H9 (cell line): ENCODE data around the gene ZSWIM8. TPM values are rescaled to one million over a fixed set of nuclear protein-coding genes. Genes with fewer than 3 reads are reported as not detected.

Experiments used
- DNase-seq: peaks from one replicate; pipeline ENCODE4 v3.0.0-alpha.2; 2017
- H2AFZ ChIP-seq: one replicate; pipeline ENCODE4 v1.6.1; 2013; ENCODE audit warnings: mild to moderate bottlenecking, low read length, control low read depth, moderate library complexity
- H2AK5ac ChIP-seq: 2 replicates; pipeline ENCODE4 v1.6.1; 2013; ENCODE audit warnings: low read length, control low read depth, mixed read lengths; ENCODE audit not compliant: insufficient read length
- H2BK120ac ChIP-seq: one replicate; pipeline ENCODE4 v1.6.1; 2013; ENCODE audit warnings: low read depth, mild to moderate bottlenecking, low read length, control low read depth, inconsistent platforms; ENCODE audit not compliant: poor library complexity, severe bottlenecking
- H2BK12ac ChIP-seq: 2 replicates; pipeline ENCODE4 v1.6.1; 2013; ENCODE audit warnings: low read length, control low read depth, mixed read lengths, low read depth; ENCODE audit not compliant: insufficient read length
- H2BK15ac ChIP-seq: 2 replicates; pipeline ENCODE4 v1.6.1; 2013; ENCODE audit warnings: low read depth, low read length, control low read depth
- H2BK20ac ChIP-seq: one replicate; pipeline ENCODE4 v1.6.1; 2013; ENCODE audit warnings: low read depth, mild to moderate bottlenecking, low read length, control low read depth, inconsistent platforms; ENCODE audit not compliant: poor library complexity, severe bottlenecking
- H2BK5ac ChIP-seq: 2 replicates; pipeline ENCODE4 v1.6.1; 2013; ENCODE audit warnings: low read length, control low read depth, mixed read lengths; ENCODE audit not compliant: insufficient read length
- H3K14ac ChIP-seq: 2 replicates; pipeline ENCODE4 v1.6.1; 2013; ENCODE audit warnings: low read length, control low read depth; ENCODE audit not compliant: insufficient read depth
- H3K18ac ChIP-seq: 2 replicates; pipeline ENCODE4 v1.6.1; 2013; ENCODE audit warnings: low read depth, mild to moderate bottlenecking, mixed read lengths, low read length, control low read depth; ENCODE audit not compliant: insufficient read length
- H3K23ac ChIP-seq: 2 replicates; pipeline ENCODE4 v1.6.1; 2013; ENCODE audit warnings: low read length, control low read depth, mixed read lengths, low read depth; ENCODE audit not compliant: insufficient read length
- H3K23me2 ChIP-seq: 2 replicates; pipeline ENCODE4 v1.6.1; 2013; ENCODE audit warnings: low read depth, mild to moderate bottlenecking, mixed read lengths, low read length, control low read depth; ENCODE audit not compliant: insufficient read length, poor library complexity, severe bottlenecking
- H3K27ac ChIP-seq: 2 replicates; pipeline ENCODE4 v1.5.1; 2013; ENCODE audit warnings: low read length, control low read depth, mixed read lengths, low read depth; ENCODE audit not compliant: insufficient read length
- H3K27me3 ChIP-seq: 2 replicates; pipeline ENCODE4 v1.6.1; 2013; ENCODE audit warnings: low read length, control low read depth, inconsistent platforms; ENCODE audit not compliant: insufficient read depth
- H3K4ac ChIP-seq: 2 replicates; pipeline ENCODE4 v1.6.1; 2013; ENCODE audit warnings: low read depth, mild to moderate bottlenecking, control low read depth, inconsistent platforms, low read length, moderate library complexity
- H3K4me1 ChIP-seq: 2 replicates; pipeline ENCODE4 v1.6.1; 2013; ENCODE audit warnings: low read length, control low read depth, inconsistent platforms; ENCODE audit not compliant: insufficient read depth
- H3K4me2 ChIP-seq: 2 replicates; pipeline ENCODE4 v1.6.1; 2013; ENCODE audit warnings: low read length, control low read depth, mixed read lengths; ENCODE audit not compliant: insufficient read length, insufficient read depth
- H3K56ac ChIP-seq: 2 replicates; pipeline ENCODE4 v1.6.1; 2013; ENCODE audit warnings: low read depth, mild to moderate bottlenecking, mixed read lengths, low read length, control low read depth; ENCODE audit not compliant: insufficient read length
- H3K79me1 ChIP-seq: 2 replicates; pipeline ENCODE4 v1.6.1; 2013; ENCODE audit warnings: low read depth, mild to moderate bottlenecking, moderate library complexity, low read length, control low read depth, inconsistent platforms; ENCODE audit not compliant: insufficient read depth, poor library complexity, severe bottlenecking
- H3K79me2 ChIP-seq: 2 replicates; pipeline ENCODE4 v1.6.1; 2013; ENCODE audit warnings: low read length, control low read depth, inconsistent platforms; ENCODE audit not compliant: insufficient read depth
- H3K9ac ChIP-seq: 2 replicates; pipeline ENCODE4 v1.6.1; 2013; ENCODE audit warnings: low read length, control low read depth, mixed read lengths; ENCODE audit not compliant: insufficient read length; ENCODE audit errors: extremely low read depth
- H3K9me3 ChIP-seq: one replicate; pipeline ENCODE4 v1.6.1; 2013; ENCODE audit warnings: low read depth, low read length, inconsistent platforms; ENCODE audit not compliant: control insufficient read depth
- H3T11ph ChIP-seq: one replicate; pipeline ENCODE4 v1.6.1; 2013; ENCODE audit warnings: mild to moderate bottlenecking, low read length, control low read depth, inconsistent platforms
- H4K20me1 ChIP-seq: one replicate; pipeline ENCODE4 v1.6.1; 2013; ENCODE audit not compliant: control insufficient read depth, insufficient read length, insufficient read depth
- H4K5ac ChIP-seq: 2 replicates; pipeline ENCODE4 v1.6.1; 2013; ENCODE audit warnings: low read depth, mild to moderate bottlenecking, mixed read lengths, low read length, control low read depth; ENCODE audit not compliant: insufficient read length
- H4K8ac ChIP-seq: replicated peaks from 2 replicates; pipeline ENCODE4 v1.6.1; 2013; ENCODE audit warnings: low read length, control low read depth, mixed read lengths, low read depth; ENCODE audit not compliant: insufficient read length
- H4K91ac ChIP-seq: 2 replicates; pipeline ENCODE4 v1.6.1; 2013; ENCODE audit warnings: low read depth, mild to moderate bottlenecking, moderate library complexity, mixed read lengths, low read length, control low read depth; ENCODE audit not compliant: insufficient read length
- H3K27ac Mint-ChIP-seq, 3 experiments: 2 replicates in 2 of 3; 3 replicates in 1 of 3; pipeline ENCODE4 v1.8.0; 2020 to 2021; ENCODE audit warnings: mixed read lengths in 3 of 3, mild to moderate bottlenecking in 1 of 3, moderate library complexity in 1 of 3
- H3K27me3 Mint-ChIP-seq: 2 replicates; pipeline ENCODE4 v1.8.0; 2021; ENCODE audit warnings: low read depth, mild to moderate bottlenecking, moderate library complexity, mixed read lengths
- H3K36me3 Mint-ChIP-seq, 3 experiments: 2 replicates in 2 of 3; 3 replicates in 1 of 3; pipeline ENCODE4 v1.8.0; 2020 to 2021; ENCODE audit warnings: low read depth in 3 of 3, mixed read lengths in 3 of 3; ENCODE audit not compliant: insufficient read depth in 1 of 3
- H3K4me1 Mint-ChIP-seq, 2 experiments: 2 replicates each; pipeline ENCODE4 v1.8.0; 2020; ENCODE audit warnings: mixed read lengths in 2 of 2
- H3K4me3 Mint-ChIP-seq, 2 experiments: 2 replicates in 1 of 2; 3 replicates in 1 of 2; pipeline ENCODE4 v1.8.0; 2020 to 2021; ENCODE audit warnings: mild to moderate bottlenecking in 2 of 2, mixed read lengths in 2 of 2, moderate library complexity in 1 of 2
- H3K9me3 Mint-ChIP-seq, 2 experiments: 2 replicates in 1 of 2; 3 replicates in 1 of 2; pipeline ENCODE4 v1.8.0; 2020; ENCODE audit warnings: mild to moderate bottlenecking in 2 of 2, mixed read lengths in 2 of 2, moderate library complexity in 1 of 2
- WGBS: extraction: QIAGEN DNeasy Blood & Tissue Kit; methylation state at CpG from one replicate; pipeline ENCODE4 v1.1.7; 2013; ENCODE audit warnings: missing lambda C conversion rate, low lambda C conversion rate, mixed read lengths; ENCODE audit not compliant: insufficient read length; ENCODE audit errors: extremely low coverage; 5-methylcytosine and 5-hydroxymethylcytosine counted together
- total RNA-seq: library from RNA; stranded (reverse); gene quantifications from 2 replicates; pipeline ENCODE4 v1.2.1, GENCODE V29; 2021
- TF ChIP-seq, protein P1 (sequence below): fragments of 200-600 bp; sonication (generic); conservative IDR thresholded peaks from 3 replicates; pipeline ENCODE4 v1.8.0; 2021; ENCODE audit warnings: antibody characterized with exemption, mild to moderate bottlenecking

The ZSWIM8 gene
- total RNA-seq, 1 experiment from 2014 or later = 41.0 TPM

DNA sequence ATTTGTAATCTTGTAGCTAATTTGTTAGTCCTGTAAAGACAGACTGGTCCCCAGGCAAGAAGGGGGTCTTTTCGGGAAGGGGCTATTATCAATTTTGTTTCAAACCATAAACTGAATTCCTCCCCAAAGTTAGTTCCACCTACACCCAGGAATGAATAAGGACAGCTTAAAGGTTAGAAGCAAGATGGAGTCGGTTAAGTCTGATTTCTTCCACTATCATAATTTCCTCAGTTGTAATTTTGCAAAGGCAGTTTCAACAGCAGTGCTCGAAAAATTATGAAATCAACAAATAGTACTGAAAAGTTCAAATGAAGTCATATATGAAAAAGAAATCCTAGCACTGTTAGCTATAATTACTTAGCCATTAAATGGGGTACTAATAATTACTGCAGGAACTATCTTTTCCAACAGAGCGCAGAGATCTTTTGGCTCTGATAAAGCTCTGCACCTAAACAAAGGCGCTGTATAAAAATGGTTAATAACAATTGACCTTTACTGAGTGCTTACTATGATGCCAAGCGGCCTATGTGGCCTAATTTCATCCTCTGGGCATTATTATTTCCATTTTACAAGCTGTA lies 42.0 kb upstream of the ZSWIM8 start:
- H2BK5ac ChIP-seq = peak overlapping the region; percentile 64
- peak overlapping the region; percentile 83 for H4K5ac ChIP-seq
- no peaks in the 10 kb centered on the region for H3K9me3 ChIP-seq
- H3K9me3 Mint-ChIP-seq = no peaks in the 10 kb centered on the region
- peaks cover 3% of the 10 kb centered on the region; the same call in 1 of the 2 replicates for H3K4me1 ChIP-seq
- peak overlapping the region; percentile 100 for H3K27ac Mint-ChIP-seq
- H4K91ac ChIP-seq = no peak overlapping the region
- WGBS = no CpG with 5 or more reads among the region's 6 CpGs
- H3K27ac ChIP-seq = peak overlapping the region; percentile 92
- H2BK20ac ChIP-seq = no peak overlapping the region
- H3K36me3 Mint-ChIP-seq = peaks cover 0 to 17% (median 5%) of the 10 kb centered on the region in 3 experiments; a peak in 4 of 7 replicates
- no peaks in the 10 kb centered on the region for H3K79me1 ChIP-seq
- H3K18ac ChIP-seq = peak overlapping the region; percentile 92
- peak overlapping the region; percentile 84 for H3K4me2 ChIP-seq
- no peak overlapping the region for H2AFZ ChIP-seq
- H3K56ac ChIP-seq = peak overlapping the region; percentile 55
- peak overlapping the region; percentile 96 for H3K9ac ChIP-seq
- TF ChIP-seq, protein P1, sequence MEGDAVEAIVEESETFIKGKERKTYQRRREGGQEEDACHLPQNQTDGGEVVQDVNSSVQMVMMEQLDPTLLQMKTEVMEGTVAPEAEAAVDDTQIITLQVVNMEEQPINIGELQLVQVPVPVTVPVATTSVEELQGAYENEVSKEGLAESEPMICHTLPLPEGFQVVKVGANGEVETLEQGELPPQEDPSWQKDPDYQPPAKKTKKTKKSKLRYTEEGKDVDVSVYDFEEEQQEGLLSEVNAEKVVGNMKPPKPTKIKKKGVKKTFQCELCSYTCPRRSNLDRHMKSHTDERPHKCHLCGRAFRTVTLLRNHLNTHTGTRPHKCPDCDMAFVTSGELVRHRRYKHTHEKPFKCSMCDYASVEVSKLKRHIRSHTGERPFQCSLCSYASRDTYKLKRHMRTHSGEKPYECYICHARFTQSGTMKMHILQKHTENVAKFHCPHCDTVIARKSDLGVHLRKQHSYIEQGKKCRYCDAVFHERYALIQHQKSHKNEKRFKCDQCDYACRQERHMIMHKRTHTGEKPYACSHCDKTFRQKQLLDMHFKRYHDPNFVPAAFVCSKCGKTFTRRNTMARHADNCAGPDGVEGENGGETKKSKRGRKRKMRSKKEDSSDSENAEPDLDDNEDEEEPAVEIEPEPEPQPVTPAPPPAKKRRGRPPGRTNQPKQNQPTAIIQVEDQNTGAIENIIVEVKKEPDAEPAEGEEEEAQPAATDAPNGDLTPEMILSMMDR = no peak
- peaks cover 14% of the 10 kb centered on the region for H3K23me2 ChIP-seq
- H2AK5ac ChIP-seq = peak overlapping the region; percentile 1
- H3K23ac ChIP-seq = no peak overlapping the region
- H3K4me3 Mint-ChIP-seq = peak overlapping the region; percentile 98
- H3K27me3 ChIP-seq = no peaks in the 10 kb centered on the region
- peak overlapping the region; percentile 97 for H4K8ac ChIP-seq
- DNase-seq = no peak
- H2BK12ac ChIP-seq = peak overlapping the region; percentile 8
- no peaks in the 10 kb centered on the region for H3K27me3 Mint-ChIP-seq
- peak overlapping the region; percentile 90; the same call in 1 of the 2 replicates for H3K14ac ChIP-seq
- no peaks in the 10 kb centered on the region for H4K20me1 ChIP-seq
- H2BK120ac ChIP-seq = peak overlapping the region; percentile 99
- no peaks in the 10 kb centered on the region; the same call in 1 of the 2 replicates for H3K79me2 ChIP-seq
- H2BK15ac ChIP-seq = no peak overlapping the region
- H3T11ph ChIP-seq = peak overlapping the region; percentile 98
- H3K4me1 Mint-ChIP-seq = peaks cover 28 to 36% of the 10 kb centered on the region in 2 experiments
- peak overlapping the region; percentile 93; the same call in 1 of the 2 replicates for H3K4ac ChIP-seq
